Prostate gland (tissue), 2 donors: ENCODE results near the gene GPR26.

Source experiments
- POLR2AphosphoS5 ChIP-seq: sonication (generic); formaldehyde crosslinking; IDR thresholded peaks from one replicate; pipeline ENCODE4 v1.6.1; 2017; ENCODE audit warnings: antibody characterized with exemption
- TF ChIP-seq, protein P1 (sequence below), 4 experiments: fragments of 200-600 bp in 2 of 4; fragments of 450-650 bp in 2 of 4; sonication (generic) in 2 of 4; IDR thresholded peaks; 1 replicate in 3 of 4; 2 replicates in 1 of 4; pipeline ENCODE4 v1.5.1; 2016 to 2019; ENCODE audit warnings: antibody characterized with exemption in 4 of 4, mild to moderate bottlenecking in 2 of 4, moderate library complexity in 2 of 4

DNA sequence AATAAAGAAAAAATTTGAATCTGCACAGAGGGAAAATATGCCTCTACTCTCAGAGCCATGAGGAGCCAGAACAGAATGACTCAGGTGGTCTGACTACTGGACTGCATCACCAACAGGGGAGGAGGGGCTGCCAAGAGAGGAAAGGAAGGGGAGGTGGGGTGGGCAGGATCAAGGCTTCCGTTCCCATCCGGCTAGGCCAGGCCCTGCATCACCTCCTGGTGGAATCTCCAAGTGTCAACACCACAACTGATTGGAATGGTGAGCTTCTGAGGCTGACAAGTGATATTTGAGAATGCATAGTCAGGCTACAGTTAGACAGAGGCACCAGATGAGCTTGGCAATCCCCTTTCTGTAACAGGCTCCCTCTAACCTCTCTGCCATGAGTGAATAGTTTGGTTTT, 10.4 kb upstream of the GPR26 start:
- TF ChIP-seq, protein P1, sequence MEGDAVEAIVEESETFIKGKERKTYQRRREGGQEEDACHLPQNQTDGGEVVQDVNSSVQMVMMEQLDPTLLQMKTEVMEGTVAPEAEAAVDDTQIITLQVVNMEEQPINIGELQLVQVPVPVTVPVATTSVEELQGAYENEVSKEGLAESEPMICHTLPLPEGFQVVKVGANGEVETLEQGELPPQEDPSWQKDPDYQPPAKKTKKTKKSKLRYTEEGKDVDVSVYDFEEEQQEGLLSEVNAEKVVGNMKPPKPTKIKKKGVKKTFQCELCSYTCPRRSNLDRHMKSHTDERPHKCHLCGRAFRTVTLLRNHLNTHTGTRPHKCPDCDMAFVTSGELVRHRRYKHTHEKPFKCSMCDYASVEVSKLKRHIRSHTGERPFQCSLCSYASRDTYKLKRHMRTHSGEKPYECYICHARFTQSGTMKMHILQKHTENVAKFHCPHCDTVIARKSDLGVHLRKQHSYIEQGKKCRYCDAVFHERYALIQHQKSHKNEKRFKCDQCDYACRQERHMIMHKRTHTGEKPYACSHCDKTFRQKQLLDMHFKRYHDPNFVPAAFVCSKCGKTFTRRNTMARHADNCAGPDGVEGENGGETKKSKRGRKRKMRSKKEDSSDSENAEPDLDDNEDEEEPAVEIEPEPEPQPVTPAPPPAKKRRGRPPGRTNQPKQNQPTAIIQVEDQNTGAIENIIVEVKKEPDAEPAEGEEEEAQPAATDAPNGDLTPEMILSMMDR (IDR thresholded peaks at IDR 0.05), result no peak
- no peak for TF ChIP-seq POLR2AphosphoS5
